GM13976 (cell line): ENCODE measurements around the gene TC2N.
A peak's percentile ranks its signal among the peaks of the same experiment; 100 is the strongest.
"Not testable (repeated sequence)": the region's sequence is repeated elsewhere in the genome, so short reads cannot be mapped to it uniquely, and the experiment has no call there.

Experiments
- DNase-seq: peaks from one replicate; pipeline ENCODE4 v3.0.0; 2012; ENCODE audit warnings: low spot score
- CTCF ChIP-seq: IDR thresholded peaks from 2 replicates; pipeline ENCODE4 v1.5.1; 2012; ENCODE audit warnings: borderline replicate concordance, mild to moderate bottlenecking; ENCODE audit not compliant: insufficient read depth; ENCODE audit errors: extremely low read depth, missing control alignments, control extremely low read depth
- in situ Hi-C: fragments of 300-500 bp; cut with MboI; formaldehyde crosslinking; loops from one replicate; pipeline ENCODE4 v1.12.0; 2022; ENCODE audit warnings: low sequenced_read_pairs, mixed read lengths, inconsistent platforms; ENCODE audit not compliant: unreplicated experiment

Gene TC2N

GRCh38 chr14:91847693-91848092, 19.6 kb downstream of the TC2N start:
- in situ Hi-C loops, result no loop called here
- TF ChIP-seq CTCF, result no peak
- DNase-seq, result no peak

- in situ Hi-C loops, result no loop called here
- no peak for DNase-seq
- TF ChIP-seq CTCF, result no peak
Observed at GRCh38 chr14:91845652-91846051, 21.7 kb downstream of the TC2N start.

GRCh38 chr14:91845056-91845455, 22.3 kb downstream of the TC2N start:
- DNase-seq, in situ Hi-C loops: not testable (repeated sequence)

- no peak for TF ChIP-seq CTCF
- in situ Hi-C loops, result no loop called here
- no peak for DNase-seq
Observed at GRCh38 chr14:91844029-91844428, 23.3 kb downstream of the TC2N start.

- peak; percentile 35 for DNase-seq
- no peak for TF ChIP-seq CTCF
- in situ Hi-C loops, result no loop called here
Observed at GRCh38 chr14:91843437-91843836, 23.9 kb downstream of the TC2N start.

GRCh38 chr14:91841065-91841464, 26.3 kb downstream of the TC2N start:
- in situ Hi-C loops, result no loop called here
- no peak for TF ChIP-seq CTCF

GRCh38 chr14:91839749-91840148, 27.6 kb downstream of the TC2N start:
- no peak for TF ChIP-seq CTCF
- in situ Hi-C loops, result no loop called here
- no peak for DNase-seq

More at GRCh38 chr14:91841065-91841464, 26.3 kb downstream of the TC2N start:
- DNase-seq, result no peak
